SKM-1 (cell line): ENCODE measurements around the gene MET.
"Not testable (repeated sequence)": the region's sequence is repeated elsewhere in the genome, so short reads cannot be mapped to it uniquely, and the experiment has no call there.

Source experiments
- DNase-seq: peaks from one replicate; lab custom pipeline; 2025; ENCODE audit not compliant: unreplicated experiment; lab: John Stamatoyannopoulos, UW

Gene MET

DNA sequence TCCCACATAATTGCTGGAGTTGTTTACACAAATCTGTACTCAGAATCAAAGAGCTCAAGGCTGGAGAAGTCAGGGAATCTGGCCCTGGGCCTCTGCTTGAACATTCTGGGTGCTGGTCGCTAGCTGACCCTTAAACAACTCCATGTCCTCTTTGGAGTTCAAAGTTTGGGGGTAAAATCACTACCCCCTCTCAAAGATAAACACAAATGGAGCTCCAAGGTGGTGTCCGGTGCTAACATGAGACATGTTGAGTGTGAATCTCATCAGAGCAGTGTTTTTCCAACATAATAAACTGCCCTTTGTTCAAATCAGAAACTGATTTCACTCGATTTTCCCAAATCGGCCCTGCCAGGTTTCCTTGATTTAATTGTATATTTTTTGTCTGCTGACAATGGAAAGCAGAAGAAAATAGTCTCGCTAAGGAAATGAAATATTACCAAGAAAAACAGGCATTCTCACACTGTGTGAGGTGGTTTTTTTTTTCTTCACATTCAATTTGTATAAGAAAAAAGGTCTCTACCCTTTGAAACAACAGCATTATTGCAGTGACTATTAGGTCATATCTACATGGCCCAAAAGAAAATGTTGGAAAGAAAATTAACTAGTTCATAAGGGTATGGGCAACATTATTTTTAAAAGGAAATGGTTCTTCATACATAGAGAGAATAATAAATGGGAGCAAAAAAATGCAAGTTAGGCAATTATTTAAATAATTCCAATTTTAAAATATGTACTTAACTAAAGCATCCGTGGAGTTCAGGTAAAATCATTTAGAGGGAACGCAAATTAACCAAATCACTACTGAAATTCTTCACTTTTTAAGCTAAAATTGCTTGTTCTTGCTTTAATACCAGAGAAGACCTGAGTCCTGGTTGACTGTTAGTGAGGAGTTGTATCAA lies 134.3 kb downstream of the MET start:
- DNase-seq, result no peak

DNA sequence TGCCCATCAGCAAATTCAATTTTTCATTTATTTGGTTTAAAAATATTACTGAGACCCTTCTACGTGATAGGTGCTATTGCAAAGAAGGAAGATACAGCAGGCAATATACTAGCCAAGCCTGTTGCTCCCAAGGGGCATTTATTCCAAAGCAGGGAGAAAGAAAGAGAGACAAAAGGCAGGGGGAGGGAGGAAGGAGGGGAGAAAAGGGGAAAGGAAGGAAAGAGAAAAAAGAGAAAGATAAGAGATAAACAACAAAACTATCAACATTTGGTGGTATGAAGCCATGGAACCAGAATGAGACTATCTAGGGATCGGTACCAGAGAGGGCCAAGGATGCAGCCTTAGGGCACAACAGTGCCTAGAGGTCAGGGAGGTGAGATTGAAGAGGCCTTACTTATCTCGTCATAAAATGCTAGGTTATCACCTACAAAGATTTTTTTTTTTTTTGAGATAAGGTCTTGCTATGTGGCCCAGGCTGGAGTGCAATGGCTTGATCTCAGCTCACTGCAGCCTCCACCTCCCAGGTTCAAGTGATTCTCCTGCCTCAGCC lies 135.1 kb downstream of the MET start:
- no peak for DNase-seq

DNA sequence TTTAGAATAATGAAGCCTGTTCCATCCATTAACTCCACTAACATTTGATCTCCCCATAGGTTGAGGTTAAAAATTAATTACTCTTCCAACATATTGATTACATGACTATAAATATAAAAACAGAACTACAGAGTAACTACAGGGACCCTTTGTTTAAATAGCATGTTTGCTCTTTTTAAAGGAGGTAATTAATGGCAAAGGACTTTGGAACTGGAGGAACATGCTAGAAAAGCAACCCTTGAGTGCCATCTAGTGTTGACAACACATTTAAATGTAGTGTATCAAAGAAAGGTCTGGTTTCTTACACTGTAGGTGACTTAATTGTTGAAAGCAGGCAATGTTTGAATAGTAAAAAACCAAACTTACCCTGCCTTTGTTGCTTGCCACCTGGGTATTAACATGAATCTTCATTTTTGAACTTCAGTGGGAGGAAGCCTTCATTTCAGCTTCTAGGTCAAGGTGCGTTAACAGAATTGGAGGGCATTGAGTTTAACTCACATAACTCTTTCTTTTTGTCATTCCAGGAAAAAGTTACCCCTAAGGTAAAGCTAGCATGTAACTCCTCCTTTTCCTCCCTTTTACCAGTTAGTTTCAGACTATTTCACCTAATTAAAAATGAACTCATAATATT lies 137.8 kb downstream of the MET start:
- peak; percentile 32 for DNase-seq

DNA sequence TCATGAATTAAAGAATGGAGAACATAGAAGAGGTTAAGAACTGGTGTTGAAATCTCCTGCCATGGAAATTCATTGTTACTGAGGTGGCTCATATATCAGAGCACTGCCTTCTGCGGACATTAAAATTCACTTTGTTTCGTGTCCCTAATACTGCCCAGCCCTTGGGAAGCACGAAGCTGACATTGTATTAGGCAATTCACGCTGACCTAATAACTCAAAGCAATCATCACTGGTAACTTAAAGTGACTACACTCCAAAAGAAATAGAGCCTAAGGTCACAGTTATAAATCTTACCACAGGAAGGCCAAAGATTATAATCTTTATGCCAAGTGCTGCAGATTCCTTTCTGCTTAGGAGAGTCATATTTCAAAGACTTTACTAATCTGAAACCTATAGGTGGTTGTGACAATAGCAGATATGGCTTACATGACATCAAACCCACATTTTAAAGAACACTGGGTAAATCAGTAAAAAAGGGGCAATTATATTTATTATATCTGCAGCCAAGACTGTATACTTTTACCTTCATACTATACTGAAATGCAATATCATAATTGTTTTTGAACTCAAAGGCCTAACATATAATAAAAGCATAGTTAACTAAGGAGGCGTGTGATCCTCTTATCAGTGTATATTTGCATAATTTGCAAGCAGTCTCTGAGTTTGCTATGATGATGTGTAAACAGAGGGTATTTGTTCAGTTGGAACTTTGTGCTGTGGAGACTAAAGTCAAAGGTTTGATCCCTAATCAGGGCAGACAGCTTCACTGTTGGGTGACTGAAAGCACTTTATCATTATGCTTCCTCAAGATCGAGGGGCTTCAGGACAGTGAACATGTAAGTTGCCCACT lies 138.5 kb downstream of the MET start:
- DNase-seq, result no peak

DNA sequence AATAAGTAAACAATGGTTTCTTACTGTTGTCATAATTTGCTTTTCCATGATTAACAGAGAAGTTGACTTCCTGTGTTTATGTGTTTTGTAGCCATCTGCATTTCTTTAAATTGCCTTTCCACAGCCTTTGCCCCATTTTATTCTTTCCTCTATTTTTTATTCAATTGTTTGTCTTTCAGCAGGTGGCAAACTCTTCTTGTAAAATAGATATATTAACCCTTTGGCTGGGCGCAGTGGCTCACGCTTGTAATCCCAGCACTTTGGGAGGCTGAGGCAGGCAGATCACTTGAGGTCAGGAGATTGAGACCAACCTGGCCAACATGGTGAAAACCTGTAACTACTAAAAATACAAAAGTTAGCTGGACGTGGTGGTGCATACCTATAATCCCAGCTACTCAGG lies 139.8 kb downstream of the MET start:
- no peak for DNase-seq

DNA sequence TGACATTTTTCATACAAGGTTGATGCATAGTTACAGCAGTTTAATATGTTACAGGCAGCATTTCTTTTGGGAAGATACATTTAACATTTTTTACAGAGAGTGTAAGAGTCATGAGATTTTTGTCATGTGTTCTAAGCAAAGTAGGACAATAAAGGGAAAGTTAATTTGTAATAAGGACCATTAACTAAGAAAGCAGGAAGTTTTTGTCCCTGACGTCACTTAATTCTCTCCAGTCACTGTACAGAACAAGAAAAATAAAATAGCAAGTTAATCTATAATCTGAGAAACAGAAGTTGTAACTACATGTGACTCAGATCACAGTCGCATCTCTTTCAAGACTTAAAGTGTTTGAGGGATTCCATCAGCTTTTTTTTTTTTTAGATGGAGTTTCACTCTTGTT lies 140.9 kb downstream of the MET start:
- no peak for DNase-seq

DNA sequence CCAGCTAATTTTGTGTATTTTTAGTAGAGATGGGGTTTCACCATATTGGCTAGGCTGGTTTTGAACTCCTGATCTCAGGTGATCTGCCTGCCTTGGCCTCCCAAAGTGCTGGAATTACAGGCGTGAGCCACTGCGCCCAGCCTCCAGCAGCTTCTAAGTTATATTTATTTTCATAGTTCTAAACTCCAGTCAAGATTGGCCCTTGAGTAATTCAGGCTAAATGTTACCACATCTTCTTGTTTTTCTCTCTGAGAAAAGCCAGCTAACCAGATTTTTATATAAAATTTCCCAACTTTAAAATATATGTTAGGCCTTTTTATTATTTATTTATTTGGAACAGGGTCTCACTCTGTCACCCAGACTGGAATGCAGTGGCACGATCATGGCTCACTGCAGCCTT lies 141.4 kb downstream of the MET start:
- DNase-seq, result not testable (repeated sequence)

DNA sequence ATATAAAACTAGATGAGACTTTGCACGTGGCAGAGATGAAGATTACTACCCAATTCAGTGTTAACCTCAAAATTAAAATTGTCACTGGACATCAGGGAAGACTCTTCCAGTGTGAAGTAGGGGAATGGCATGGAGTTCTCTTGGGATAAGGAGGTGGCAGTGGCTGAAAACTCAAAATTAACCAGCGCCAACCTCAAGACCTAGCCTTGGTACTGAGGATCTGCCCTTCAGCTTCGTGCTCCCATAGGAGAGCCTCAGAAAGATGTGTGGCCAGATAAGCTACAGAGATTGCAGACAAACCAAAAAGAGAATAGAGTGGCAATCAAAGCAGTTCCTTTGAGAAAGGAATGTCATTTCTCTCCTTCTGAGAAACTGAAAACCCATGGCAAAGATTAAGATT lies 143.0 kb downstream of the MET start:
- no peak for DNase-seq

DNA sequence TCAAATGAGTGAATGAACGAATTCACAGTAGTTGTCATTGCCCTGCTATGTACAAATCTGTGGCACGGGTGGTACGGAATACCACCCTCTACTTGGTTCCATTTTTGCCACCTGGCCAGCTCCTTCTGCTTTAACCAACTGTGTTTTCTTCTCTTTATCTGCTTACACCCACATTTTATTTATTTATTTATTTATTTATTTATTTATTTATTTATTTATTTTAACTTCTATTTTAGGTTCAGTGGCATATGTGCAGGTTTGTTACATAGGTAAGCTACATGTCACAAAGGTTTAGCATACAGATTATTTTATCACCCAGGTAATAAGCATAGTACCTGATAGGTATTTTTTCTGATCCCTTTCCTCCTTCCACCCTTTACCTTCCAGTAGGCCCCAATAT lies 148.2 kb downstream of the MET start:
- DNase-seq, result no peak

DNA sequence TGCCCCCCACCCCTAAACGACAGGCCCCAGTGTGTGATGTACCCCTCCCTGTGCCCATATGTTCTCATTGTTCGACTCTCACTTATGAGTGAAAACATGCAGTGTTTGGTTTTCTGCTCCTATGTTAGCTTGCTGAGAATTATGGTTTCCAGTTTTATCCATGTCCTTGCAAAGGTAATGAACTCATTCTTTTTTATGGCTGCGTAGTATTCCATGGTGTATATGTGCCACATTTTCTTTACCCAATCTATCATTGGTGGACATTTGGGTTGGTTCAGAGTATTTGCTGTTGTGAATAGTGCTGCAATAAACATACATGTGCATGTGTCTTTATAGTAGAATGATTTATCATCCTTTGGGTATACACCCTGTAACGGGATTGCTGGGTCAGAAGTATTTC lies 149.7 kb downstream of the MET start:
- not testable (repeated sequence) for DNase-seq

DNA sequence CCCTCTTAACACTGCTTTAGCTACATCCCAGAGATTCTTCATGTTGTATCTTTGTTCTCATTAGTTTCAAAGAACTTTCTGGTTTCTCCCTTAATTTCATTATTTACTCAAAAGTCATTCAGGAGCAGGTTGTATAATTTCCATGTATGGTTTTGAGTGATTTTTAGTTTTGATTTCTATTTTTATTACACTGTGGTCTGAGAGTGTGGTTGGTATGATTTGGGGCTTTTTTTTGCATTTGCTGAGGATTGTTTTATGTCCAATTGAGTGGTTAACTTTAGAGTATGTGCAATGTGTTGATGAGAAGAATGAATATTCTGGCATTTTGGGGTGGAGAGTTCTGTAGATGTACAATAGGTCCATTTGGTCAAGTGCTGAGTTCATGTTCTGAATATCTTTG lies 152.5 kb downstream of the MET start:
- DNase-seq, result no peak

DNA sequence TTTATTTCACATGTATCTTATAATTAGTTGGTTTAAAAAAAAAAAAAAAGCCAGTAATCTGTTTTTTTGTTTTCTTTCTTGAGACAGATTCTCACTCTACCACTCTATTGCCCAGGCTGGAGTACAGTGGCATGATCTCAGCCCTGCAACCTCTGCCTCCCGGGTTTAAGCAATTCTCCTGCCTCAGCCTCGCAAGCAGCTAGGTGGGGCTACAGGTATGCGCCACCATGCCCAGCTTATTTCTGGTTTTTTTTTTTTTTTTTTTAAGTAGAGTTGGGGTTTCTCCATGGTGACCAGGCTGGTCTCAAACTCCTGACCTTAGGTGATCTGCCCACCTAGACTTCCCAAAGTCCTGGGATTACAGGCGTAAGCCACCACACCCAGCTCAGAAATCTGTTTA lies 156.3 kb downstream of the MET start:
- no peak for DNase-seq

DNA sequence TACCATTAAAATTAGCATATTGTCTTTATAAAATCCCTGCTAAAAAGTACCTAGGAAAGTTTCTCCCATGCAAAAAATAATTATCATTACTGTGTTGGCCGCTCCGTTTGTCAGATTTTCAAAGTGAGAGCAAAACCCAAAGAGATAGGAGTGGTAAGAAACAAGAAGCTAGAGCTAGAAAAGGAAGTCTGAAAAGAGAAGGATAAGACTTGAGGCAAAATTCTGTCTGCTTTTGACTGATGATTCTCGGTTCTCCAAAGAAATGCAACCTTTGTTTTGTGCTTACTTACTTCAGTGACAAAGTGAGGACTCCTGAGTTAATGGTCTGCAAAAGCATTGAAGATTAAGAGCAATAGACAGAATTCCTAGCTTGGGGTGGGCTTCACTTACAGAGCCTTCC lies 157.0 kb downstream of the MET start:
- DNase-seq, result no peak

DNA sequence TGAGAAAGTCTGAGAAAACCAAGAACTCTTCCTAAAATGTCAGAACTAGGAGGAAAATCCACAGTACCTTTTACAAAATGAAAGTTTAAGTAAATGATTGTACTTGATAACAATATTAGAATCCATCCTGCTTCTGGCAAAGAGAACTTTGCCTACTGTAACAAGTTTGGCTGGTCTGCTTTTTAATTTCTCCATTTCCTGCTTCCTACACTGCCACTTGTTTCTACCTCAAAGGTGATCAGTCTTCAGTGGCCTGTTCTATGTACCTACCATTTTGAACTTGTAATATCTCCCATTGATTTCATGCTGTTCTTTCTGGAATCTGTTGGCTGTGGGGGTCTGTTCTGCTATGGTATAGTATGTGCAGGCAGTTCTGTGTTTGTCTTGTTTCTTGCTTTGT lies 157.5 kb downstream of the MET start:
- no peak for DNase-seq

DNA sequence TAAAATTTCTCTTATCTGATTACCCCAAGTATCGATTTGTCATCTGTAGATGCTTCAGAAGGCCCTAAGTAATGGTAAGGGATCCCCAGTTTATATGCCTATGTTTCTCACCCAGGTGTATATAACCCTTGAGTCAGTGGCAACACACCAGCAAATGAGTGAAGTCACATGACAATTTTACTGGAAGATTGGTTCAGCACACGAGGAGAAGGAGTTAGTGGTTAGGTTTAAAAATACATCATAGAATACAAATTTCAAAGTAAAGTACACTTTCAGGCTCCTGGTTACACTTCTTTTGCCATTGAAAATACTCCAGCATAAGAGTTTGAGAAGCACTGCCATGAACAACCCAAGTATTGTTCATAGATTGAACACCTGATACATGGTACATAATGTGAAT lies 160.7 kb downstream of the MET start:
- no peak for DNase-seq

DNA sequence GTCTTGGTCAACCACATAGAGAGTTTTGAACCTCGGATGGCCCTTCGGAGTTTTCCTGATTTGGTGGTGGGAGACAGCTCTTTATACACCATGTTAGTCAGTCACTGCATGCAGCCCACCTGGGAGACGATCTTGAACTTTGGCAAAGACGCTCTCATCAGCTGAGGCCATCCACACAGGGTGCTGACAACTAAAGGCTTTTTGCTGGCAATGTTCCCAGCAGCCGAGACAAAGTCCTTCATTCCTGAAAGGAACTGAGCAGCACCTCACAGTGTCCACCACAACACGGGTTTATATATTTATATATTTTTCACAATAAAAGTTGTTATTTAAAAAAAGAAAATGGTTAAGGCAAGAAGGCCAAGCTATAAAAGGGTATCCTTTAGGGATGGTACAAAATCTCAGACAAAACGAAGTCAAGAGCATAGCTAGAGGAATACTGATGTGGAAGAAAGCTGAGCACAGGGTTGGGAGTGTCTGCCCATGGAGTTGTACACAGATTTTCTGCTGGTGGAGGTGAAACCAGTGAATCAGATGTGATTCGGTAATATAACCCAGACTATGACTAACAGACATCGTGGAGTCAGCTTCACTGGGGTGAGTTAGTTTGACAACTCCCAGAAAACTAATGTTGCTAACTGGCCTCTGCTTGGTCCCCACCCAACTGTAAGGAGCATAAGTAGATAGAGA lies 163.0 kb downstream of the MET start:
- DNase-seq, result no peak

DNA sequence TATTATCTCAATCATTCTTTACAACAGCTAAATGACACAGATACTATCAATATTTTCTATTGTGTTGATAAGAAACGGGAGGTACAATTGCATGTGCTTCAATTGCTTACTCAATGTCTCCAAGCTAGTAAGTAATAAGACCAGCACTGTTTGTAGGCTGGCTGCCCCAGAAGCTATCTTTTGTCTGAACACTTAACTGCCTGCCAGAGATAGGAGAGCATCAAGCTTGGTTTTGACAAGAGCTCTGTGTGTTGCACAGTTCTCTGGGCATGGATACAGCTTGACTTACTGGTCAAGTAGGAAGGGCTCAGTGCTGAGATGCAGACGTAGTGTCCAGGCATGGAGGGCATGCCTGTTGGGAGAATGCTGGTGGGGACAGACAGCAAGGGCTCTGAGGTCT lies 164.1 kb downstream of the MET start:
- no peak for DNase-seq

DNA sequence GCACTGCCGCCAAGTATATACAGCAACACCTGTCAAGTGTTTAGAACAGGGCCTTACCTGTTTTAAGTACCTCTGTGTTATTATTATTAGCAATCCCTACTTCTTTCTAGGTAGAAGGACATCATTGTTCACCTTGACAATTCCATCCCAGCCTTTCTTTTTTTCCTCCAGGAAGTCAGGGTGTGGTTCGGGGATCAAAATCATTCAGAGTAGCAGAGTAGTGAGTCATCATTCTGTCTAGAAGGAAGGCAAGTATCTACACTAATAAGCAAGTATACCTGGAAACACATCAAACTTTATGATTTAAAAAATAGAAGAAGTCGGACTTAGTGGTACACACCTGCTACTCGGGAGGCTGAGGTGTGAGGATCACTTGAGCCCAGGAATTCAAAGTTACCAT lies 164.9 kb downstream of the MET start:
- DNase-seq, result no peak

DNA sequence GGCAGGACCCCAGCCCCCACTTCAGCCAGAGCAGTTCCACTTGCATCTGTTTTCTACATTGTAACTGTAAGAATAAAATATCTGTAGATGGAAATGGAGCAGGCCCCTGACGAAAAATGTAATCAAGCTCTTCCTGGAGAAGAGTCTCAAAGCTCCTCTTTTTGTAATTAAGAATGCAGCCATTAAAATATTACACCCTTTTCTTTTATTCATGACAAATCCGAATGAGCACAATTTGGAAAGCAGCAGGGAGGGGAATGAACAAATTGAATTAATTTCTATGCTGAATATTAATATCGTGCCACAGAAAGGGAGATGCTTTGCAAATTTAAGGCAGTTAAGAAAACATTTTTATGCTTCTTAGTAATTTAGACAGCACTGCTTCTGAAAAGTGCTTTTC lies 165.6 kb downstream of the MET start:
- no peak for DNase-seq

DNA sequence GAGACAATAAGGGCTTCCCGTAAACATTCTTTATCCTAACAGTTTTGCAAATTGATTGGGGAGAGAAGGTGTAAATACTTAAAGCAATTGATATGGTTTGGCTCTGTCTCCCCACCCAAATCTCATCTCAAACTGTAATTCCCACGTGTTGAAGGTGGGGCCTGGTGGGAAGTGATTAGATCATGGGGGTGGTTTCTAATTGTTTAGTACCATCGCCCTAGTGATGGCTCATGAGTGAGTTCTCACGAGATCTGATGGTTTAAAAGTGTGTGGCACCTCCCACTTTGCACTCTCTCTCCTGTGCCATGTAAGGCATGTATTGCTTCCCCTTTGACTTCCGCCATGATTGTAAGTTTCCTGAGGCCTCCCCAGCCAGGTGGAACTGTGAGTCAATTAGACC lies 168.3 kb downstream of the MET start:
- no peak for DNase-seq

DNA sequence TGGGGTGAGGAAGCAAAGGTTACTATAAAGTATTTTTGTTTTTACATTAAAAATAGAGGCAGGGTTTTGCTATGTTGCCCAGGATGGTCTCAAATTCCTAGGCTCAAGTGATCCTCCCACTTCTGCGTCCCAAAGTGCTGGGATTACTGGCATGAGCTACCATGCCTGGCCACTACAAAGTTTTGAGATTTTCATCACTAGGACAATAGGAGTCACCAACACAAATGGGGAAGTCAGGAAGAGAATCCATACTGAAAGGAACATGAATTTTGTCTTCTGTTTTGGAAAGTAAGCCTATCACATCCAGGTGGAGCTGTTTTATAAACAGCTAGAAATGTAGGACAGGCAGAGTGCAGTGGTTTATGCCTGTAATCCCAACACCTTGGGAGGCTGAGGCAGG lies 170.4 kb downstream of the MET start:
- DNase-seq, result no peak
